Astrocyte of the spinal cord (primary cell): Measurements from ENCODE around the gene KBTBD12.
"Not testable (repeated sequence)": the region's sequence is repeated elsewhere in the genome, so short reads cannot be mapped to it uniquely, and the experiment has no call there.

ENCODE experiments used
- DNase-seq: peaks from one replicate; pipeline ENCODE4 v3.0.0; 2011; ENCODE audit warnings: low read depth, low spot score
- H3K4me3 ChIP-seq: 2 replicates; pipeline ENCODE4 v1.5.1; 2011; ENCODE audit warnings: low read depth, mild to moderate bottlenecking, low read length, moderate library complexity
- in situ Hi-C: cut with HindIII; loops from 2 replicates; pipeline ENCODE4 v1.10.0; 2017; ENCODE audit warnings: low sequenced_read_pairs
- TF ChIP-seq, protein P1 (sequence below): IDR thresholded peaks from 2 replicates; pipeline ENCODE4 v1.5.1; 2012; ENCODE audit warnings: low read depth, mild to moderate bottlenecking, low read length, inconsistent platforms

Gene KBTBD12

DNA sequence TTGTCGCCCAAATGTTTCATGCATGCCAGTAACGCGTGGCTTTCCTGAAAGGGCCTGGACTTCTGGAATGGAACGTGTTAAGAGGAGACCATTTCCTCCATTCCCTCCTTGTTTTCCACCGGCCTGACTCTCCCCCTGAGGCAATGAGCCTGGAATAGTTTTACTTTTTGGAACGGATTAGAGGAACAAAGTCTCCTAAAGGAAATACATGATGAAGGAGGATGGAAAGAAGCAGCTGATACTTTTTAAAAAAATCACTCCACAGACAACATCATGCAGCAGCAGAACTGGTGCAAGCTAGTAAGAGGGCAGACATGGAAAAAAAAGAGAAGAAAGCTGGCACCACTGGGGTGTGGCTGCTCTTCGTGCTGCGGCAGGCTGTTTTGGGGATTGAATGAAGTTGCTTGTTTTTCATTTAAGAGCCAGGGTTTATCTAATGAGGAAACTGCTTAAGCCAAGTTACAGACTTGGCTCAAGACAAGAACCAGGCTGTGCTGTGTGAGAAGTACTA is 3.6 kb upstream of the KBTBD12 start:
- H3K4me3 ChIP-seq = no peak overlapping the region
- TF ChIP-seq, protein P1, sequence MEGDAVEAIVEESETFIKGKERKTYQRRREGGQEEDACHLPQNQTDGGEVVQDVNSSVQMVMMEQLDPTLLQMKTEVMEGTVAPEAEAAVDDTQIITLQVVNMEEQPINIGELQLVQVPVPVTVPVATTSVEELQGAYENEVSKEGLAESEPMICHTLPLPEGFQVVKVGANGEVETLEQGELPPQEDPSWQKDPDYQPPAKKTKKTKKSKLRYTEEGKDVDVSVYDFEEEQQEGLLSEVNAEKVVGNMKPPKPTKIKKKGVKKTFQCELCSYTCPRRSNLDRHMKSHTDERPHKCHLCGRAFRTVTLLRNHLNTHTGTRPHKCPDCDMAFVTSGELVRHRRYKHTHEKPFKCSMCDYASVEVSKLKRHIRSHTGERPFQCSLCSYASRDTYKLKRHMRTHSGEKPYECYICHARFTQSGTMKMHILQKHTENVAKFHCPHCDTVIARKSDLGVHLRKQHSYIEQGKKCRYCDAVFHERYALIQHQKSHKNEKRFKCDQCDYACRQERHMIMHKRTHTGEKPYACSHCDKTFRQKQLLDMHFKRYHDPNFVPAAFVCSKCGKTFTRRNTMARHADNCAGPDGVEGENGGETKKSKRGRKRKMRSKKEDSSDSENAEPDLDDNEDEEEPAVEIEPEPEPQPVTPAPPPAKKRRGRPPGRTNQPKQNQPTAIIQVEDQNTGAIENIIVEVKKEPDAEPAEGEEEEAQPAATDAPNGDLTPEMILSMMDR = no peak
- no peak for DNase-seq
- in situ Hi-C loops = no loop called here

DNA sequence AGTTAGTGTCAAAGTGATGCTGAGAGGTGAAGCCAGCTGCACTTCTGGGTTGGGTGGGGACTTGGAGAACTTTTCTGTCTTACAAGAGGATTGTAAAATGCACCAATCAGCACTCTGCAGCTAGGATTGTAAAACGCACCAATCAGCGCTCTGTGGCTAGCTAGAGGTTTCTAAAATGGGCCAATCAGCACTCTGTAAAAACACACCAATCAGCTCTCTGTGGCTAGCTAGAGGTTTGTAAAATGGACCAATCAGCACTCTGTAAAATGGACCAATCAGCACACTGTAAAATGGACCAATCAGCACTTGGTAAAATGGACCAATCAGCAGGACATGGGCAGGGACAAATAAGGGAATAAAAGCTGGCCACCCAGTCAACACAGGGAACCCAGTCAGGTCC is 1.2 kb upstream of the KBTBD12 start:
- H3K4me3 ChIP-seq, in situ Hi-C loops, DNase-seq: not testable (repeated sequence)

DNA sequence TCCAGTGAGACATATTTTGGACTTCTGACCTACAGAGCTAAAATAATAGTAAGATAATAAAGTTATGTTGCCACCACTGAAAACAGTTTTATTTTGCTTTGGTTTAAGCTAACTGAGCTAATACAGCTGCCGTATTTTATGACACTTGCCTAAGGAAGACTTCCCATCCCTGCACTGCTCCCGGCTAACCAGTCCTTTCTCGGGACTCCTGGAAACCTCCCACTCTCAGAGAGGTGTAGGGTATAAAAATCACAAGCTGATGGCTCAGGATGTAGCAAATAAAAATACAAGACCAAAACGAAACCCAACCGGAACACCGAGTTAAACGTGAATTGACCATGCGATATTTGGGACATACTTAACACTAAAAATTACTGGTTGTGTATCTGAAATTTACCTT is 448 bp upstream of the KBTBD12 start:
- TF ChIP-seq, protein P1 = no peak
- in situ Hi-C loops = no loop called here
- DNase-seq = no peak
- peak overlapping the region; percentile 31 for H3K4me3 ChIP-seq

DNA sequence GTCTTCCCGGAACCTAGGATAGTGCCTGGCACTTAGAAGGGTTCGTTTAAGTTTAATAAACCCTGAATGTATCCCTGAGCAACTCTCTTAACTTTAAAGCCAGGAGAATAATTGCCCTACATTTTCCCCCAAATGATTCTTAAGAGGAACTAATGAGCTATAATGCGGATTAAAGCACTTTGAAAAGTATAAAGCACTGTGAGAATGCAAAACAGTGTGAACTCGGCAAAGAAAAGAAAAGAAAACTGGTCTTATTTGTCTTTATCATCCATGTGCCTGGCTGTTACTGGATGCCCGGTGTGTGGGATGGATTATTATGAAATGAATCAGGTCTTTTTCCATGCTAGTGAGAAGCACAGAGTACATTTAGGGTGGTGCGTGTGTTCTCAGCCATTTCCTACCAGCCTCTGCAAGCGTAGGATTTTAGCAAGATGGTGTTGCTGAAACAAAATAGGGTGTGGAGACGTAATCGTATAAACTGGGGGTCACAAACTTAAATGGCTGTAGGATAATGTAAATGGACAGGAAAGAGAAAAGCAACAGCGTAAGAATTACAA is 983 bp downstream of the KBTBD12 start:
- H3K4me3 ChIP-seq = no peak overlapping the region
- DNase-seq = no peak
- TF ChIP-seq, protein P1 = no peak
- in situ Hi-C loops = no loop called here

DNA sequence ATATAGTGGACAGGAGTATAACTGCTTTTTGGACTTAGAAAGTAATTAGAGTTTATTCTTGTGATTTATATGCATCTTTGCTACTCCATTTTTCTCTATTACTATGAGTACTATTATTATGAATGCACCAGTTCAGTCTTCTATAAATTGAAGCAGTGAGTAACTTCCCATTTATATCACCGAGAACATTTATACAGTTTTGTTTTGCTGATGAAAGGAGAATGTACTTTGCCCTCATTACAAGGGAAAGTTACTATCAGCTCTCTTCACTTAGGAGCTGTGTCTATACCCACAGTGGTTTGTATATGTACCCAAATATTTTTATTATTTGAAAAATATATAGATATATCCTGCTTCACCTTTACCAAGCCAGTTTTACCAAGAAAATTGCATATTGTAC is 5.7 kb downstream of the KBTBD12 start:
- no peak overlapping the region for H3K4me3 ChIP-seq
- in situ Hi-C loops = no loop called here
- TF ChIP-seq, protein P1 = no peak
- DNase-seq = no peak

DNA sequence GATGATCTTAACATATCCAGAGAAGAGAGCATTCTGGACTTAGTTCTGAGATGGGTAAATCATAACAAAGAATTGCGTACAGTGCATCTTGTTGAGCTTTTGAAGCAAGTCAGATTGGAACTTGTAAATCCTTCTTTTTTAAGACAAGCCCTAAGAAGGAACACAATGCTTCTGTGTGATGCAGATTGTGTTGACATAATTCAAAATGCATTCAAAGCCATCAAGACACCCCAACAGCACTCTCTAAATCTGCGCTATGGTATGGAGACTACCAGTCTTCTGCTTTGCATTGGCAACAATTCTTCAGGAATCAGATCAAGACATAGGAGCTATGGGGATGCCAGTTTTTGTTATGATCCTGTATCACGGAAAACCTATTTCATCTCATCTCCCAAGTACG is 8.6 kb downstream of the KBTBD12 start:
- TF ChIP-seq, protein P1 = no peak
- in situ Hi-C loops = no loop called here
- H3K4me3 ChIP-seq = no peak overlapping the region

DNA sequence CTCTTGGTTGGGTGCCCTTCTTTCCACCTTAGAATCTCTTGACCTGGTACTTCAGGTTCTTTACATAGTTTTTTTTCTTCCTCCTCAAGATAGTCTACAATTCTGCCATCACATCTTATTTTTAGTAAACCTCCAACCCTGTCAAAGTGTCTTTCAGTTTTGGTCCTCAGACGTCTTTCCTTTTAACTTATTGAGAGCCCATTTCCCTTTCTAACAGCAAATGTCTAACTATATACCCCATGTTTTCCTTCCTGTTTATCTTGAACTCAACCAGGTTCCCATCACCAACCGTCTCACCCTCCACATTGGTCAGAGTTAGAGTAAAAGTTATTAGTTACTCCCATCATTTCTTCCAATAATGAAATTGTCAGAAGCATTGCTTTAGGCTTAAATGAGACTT is 10.4 kb downstream of the KBTBD12 start:
- in situ Hi-C loops = no loop called here
- TF ChIP-seq, protein P1 = no peak
- DNase-seq = no peak
- no peak overlapping the region for H3K4me3 ChIP-seq

More for the DNA sequence above, 8.6 kb downstream of the KBTBD12 start:
- DNase-seq = no peak
